Effector memory CD8-positive, alpha-beta T cell (primary cell): Measurements from ENCODE around the gene DZIP1L.

ENCODE experiments used
- ATAC-seq: fragments of 150-1000 bp; cut with Tn5 transposase; replicated peaks from 2 replicates; pipeline ENCODE4 v1.10.0; 2021; ENCODE audit warnings: mild to moderate bottlenecking, moderate library complexity
- DNase-seq, 3 experiments: peaks; one replicate each; pipeline ENCODE4 v3.0.0; 2021
- H3K27ac Mint-ChIP-seq, 2 donors: one replicate each; pipeline ENCODE4 v1.8.0; 2022; ENCODE audit warnings: mild to moderate bottlenecking in 2 of 2, mixed read lengths in 2 of 2, moderate library complexity in 2 of 2
- H3K27me3 Mint-ChIP-seq, 2 donors: one replicate each; pipeline ENCODE4 v1.8.0; 2022; ENCODE audit warnings: mixed read lengths in 2 of 2
- H3K36me3 Mint-ChIP-seq: one replicate; pipeline ENCODE4 v1.8.0; 2022; ENCODE audit warnings: mild to moderate bottlenecking, moderate library complexity, mixed read lengths; ENCODE audit not compliant: insufficient read depth
- H3K4me1 Mint-ChIP-seq, 2 donors: one replicate each; pipeline ENCODE4 v1.8.0; 2022; ENCODE audit warnings: low read depth in 2 of 2, mixed read lengths in 2 of 2
- H3K4me3 Mint-ChIP-seq, 2 donors: one replicate each; pipeline ENCODE4 v1.8.0; 2022; ENCODE audit warnings: mild to moderate bottlenecking in 2 of 2, mixed read lengths in 2 of 2, moderate library complexity in 2 of 2
- H3K9me3 Mint-ChIP-seq, 2 donors: one replicate each; pipeline ENCODE4 v1.8.0; 2022; ENCODE audit warnings: mixed read lengths in 2 of 2

DZIP1L gene

GRCh38 chr3:138057384-138057783, 58.0 kb downstream of the DZIP1L start:
- Mint-ChIP-seq H3K4me1 (no peaks in the 10 kb centered on the region), H3K9me3 (no peaks in the 10 kb centered on the region), H3K4me3 (no peak overlapping the region), H3K27ac (no peak overlapping the region), H3K27me3 (peaks cover 36 to 40% of the 10 kb centered on the region in 2 donors), H3K36me3 (no peaks in the 10 kb centered on the region)
- no peak for DNase-seq
- ATAC-seq, result no peak

GRCh38 chr3:138054057-138054456, 61.4 kb downstream of the DZIP1L start:
- no peak for ATAC-seq
- no peak for DNase-seq
- peaks cover 36 to 41% of the 10 kb centered on the region in 2 donors for H3K27me3 Mint-ChIP-seq
- H3K4me1 Mint-ChIP-seq, result peaks cover 0 to 2% of the 10 kb centered on the region in 2 donors
- no peaks in the 10 kb centered on the region for H3K36me3 Mint-ChIP-seq
- H3K4me3 Mint-ChIP-seq, result no peak overlapping the region
- no peak overlapping the region for H3K27ac Mint-ChIP-seq
- H3K9me3 Mint-ChIP-seq, result peaks cover 5 to 13% of the 10 kb centered on the region in 2 donors

- Mint-ChIP-seq H3K4me3 (no peak overlapping the region), H3K36me3 (no peaks in the 10 kb centered on the region), H3K27ac (no peak overlapping the region), H3K27me3 (peaks cover 27 to 41% of the 10 kb centered on the region in 2 donors), H3K4me1 (peaks cover 0 to 2% of the 10 kb centered on the region in 2 donors), H3K9me3 (peaks cover 5 to 13% of the 10 kb centered on the region in 2 donors)
- DNase-seq (no peak), ATAC-seq (no peak)
Measured at GRCh38 chr3:138051947-138052802, 63.2 kb downstream of the DZIP1L start.

GRCh38 chr3:138049157-138049919, 66.1 kb downstream of the DZIP1L start:
- no peaks in the 10 kb centered on the region for H3K36me3 Mint-ChIP-seq
- ATAC-seq (no peak), DNase-seq (no peak)
- peaks cover 19 to 32% of the 10 kb centered on the region in 2 donors for H3K27me3 Mint-ChIP-seq
- peaks cover 5 to 13% of the 10 kb centered on the region in 2 donors for H3K9me3 Mint-ChIP-seq
- H3K4me3 Mint-ChIP-seq, result no peak overlapping the region
- peaks cover 0 to 2% of the 10 kb centered on the region in 2 donors for H3K4me1 Mint-ChIP-seq
- H3K27ac Mint-ChIP-seq, result no peak overlapping the region

GRCh38 chr3:138047596-138048158, 67.7 kb downstream of the DZIP1L start:
- H3K9me3 Mint-ChIP-seq, result peaks cover 5 to 13% of the 10 kb centered on the region in 2 donors
- H3K27me3 Mint-ChIP-seq, result peaks cover 12 to 22% of the 10 kb centered on the region in 2 donors
- H3K4me1 Mint-ChIP-seq, result peaks cover 0 to 2% of the 10 kb centered on the region in 2 donors
- H3K36me3 Mint-ChIP-seq, result no peaks in the 10 kb centered on the region
- no peak overlapping the region for H3K4me3 Mint-ChIP-seq
- no peak for DNase-seq
- H3K27ac Mint-ChIP-seq, result no peak overlapping the region
- ATAC-seq, result no peak

- no peak for ATAC-seq
- DNase-seq, result no peak
- H3K4me3 Mint-ChIP-seq, result no peak overlapping the region
Measured at GRCh38 chr3:138046955-138047354, 68.5 kb downstream of the DZIP1L start.

GRCh38 chr3:138046085-138046484, 69.3 kb downstream of the DZIP1L start:
- DNase-seq, result no peak
- Mint-ChIP-seq H3K4me1 (peaks cover 0 to 2% of the 10 kb centered on the region in 2 donors), H3K9me3 (peaks cover 5 to 13% of the 10 kb centered on the region in 2 donors), H3K36me3 (no peaks in the 10 kb centered on the region), H3K27ac (no peak overlapping the region), H3K27me3 (peaks cover 15 to 23% of the 10 kb centered on the region in 2 donors), H3K4me3 (no peak overlapping the region)
- ATAC-seq, result no peak

More at GRCh38 chr3:138046955-138047354, 68.5 kb downstream of the DZIP1L start:
- Mint-ChIP-seq H3K9me3 (peaks cover 5 to 13% of the 10 kb centered on the region in 2 donors), H3K27ac (no peak overlapping the region), H3K27me3 (peaks cover 15 to 19% of the 10 kb centered on the region in 2 donors), H3K36me3 (no peaks in the 10 kb centered on the region), H3K4me1 (peaks cover 0 to 2% of the 10 kb centered on the region in 2 donors)

- H3K27ac Mint-ChIP-seq, result no peak overlapping the region
- H3K9me3 Mint-ChIP-seq, result no peaks in the 10 kb centered on the region
- H3K27me3 Mint-ChIP-seq, result peaks cover 25 to 41% of the 10 kb centered on the region in 2 donors
- DNase-seq, result no peak
- H3K4me3 Mint-ChIP-seq, result no peak overlapping the region
- no peaks in the 10 kb centered on the region for H3K4me1 Mint-ChIP-seq
- no peaks in the 10 kb centered on the region for H3K36me3 Mint-ChIP-seq
- ATAC-seq, result no peak
Measured at GRCh38 chr3:138043266-138044029, 72.0 kb downstream of the DZIP1L start.

GRCh38 chr3:138042043-138042442, 73.4 kb downstream of the DZIP1L start:
- Mint-ChIP-seq H3K36me3 (no peaks in the 10 kb centered on the region), H3K9me3 (no peaks in the 10 kb centered on the region), H3K4me1 (no peaks in the 10 kb centered on the region), H3K27ac (no peak overlapping the region), H3K4me3 (no peak overlapping the region), H3K27me3 (peaks cover 35 to 55% of the 10 kb centered on the region in 2 donors)
- ATAC-seq, result no peak
- DNase-seq, result no peak

GRCh38 chr3:138038725-138039462, 76.5 kb downstream of the DZIP1L start:
- Mint-ChIP-seq H3K4me3 (no peak overlapping the region), H3K9me3 (no peaks in the 10 kb centered on the region), H3K36me3 (no peaks in the 10 kb centered on the region), H3K27me3 (peaks cover 38 to 53% of the 10 kb centered on the region in 2 donors), H3K27ac (no peak overlapping the region), H3K4me1 (no peaks in the 10 kb centered on the region)
- ATAC-seq (no peak), DNase-seq (no peak)

- H3K27me3 Mint-ChIP-seq, result peaks cover 40 to 65% of the 10 kb centered on the region in 2 donors
- ATAC-seq (no peak), DNase-seq (no peak)
Measured at GRCh38 chr3:138036572-138036971, 78.8 kb downstream of the DZIP1L start.

GRCh38 chr3:138034918-138035317, 80.5 kb downstream of the DZIP1L start:
- no peaks in the 10 kb centered on the region for H3K9me3 Mint-ChIP-seq
- peaks cover 35 to 53% of the 10 kb centered on the region in 2 donors for H3K27me3 Mint-ChIP-seq
- no peak for ATAC-seq
- no peak for DNase-seq
- H3K27ac Mint-ChIP-seq, result no peak overlapping the region
- H3K4me3 Mint-ChIP-seq, result no peak overlapping the region
- H3K4me1 Mint-ChIP-seq, result no peaks in the 10 kb centered on the region
- H3K36me3 Mint-ChIP-seq, result no peaks in the 10 kb centered on the region

More at GRCh38 chr3:138036572-138036971, 78.8 kb downstream of the DZIP1L start:
- no peak overlapping the region for H3K27ac Mint-ChIP-seq
- no peaks in the 10 kb centered on the region for H3K4me1 Mint-ChIP-seq
- H3K36me3 Mint-ChIP-seq, result no peaks in the 10 kb centered on the region
- no peaks in the 10 kb centered on the region for H3K9me3 Mint-ChIP-seq
- H3K4me3 Mint-ChIP-seq, result no peak overlapping the region
